Measurements from ENCODE around the gene TEX50.
"Not testable (repeated sequence)": the region's sequence is repeated elsewhere in the genome, so short reads cannot be mapped to it uniquely, and the experiment has no call there.

TEX50 gene

DNA sequence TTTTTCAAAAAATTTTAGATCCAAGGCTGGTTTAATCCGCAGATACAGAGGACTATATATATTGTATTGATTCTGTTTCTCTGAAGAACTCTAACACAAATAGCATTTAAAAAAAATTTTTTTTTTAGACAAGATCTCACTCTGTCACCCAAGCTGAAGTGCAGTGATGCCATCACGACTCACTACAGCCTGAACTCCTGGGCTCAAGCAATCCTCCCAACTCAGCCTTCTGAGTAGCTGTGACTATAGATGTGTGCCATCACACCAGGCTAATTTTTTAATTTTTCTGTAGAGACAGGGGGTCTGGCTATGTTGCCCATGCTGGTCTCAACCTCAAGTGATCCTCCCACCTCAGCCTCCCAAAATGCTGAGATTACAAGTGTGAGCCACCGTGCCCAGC is 31.5 kb downstream of the TEX50 start:
- DNase-seq: no peak

DNA sequence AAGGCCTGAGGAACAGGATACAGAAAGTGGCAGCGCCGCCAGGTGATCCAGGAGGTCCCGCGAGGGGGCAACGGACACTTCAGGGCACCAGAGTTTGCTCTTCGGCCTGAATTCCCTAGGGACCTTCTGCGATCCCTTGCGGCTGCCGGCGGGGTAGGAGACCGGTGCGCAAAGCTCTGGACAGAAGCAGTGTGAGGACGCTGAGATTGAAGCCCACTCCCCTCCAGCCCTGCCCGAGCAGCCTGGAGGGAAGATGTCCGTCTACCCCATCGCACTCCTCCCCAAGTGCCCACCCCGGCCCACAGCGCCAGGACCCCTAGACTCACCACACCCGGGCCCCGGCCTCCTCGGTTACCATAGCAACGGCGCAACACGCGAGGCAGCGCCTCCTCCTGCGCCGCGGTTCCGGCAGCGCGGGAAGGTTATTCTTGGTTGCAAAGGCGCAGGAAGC is 34.4 kb downstream of the TEX50 start, which contains the start of gene ANKRD45:
Gene ANKRD45 (minus strand): TSS at position 361 of the 451 bp plus-strand sequence. CDS start 10,433 bp downstream, outside the sequence.
- peak in 1 of 3 donors; percentile 14 for DNase-seq

DNA sequence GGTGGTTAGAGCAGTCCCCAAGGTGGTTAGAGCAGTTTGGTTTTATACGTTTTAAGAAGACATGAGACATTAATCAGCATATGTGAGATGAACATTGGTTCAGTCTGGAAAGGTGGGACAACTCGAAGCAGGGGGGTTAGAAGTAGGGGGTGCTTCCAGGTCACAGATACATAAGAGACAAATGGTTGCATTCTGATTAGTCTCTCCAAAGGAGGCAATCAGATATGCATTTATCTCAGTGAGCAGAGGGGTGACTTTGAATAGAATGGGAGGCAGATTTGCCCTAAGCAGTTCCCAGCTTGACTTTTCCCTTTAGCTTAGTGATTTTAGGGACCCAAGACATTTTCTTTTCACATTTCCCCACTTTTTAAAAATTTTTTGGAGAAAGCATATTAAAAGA is 39.4 kb downstream of the TEX50 start:
- not testable (repeated sequence) for DNase-seq

DNA sequence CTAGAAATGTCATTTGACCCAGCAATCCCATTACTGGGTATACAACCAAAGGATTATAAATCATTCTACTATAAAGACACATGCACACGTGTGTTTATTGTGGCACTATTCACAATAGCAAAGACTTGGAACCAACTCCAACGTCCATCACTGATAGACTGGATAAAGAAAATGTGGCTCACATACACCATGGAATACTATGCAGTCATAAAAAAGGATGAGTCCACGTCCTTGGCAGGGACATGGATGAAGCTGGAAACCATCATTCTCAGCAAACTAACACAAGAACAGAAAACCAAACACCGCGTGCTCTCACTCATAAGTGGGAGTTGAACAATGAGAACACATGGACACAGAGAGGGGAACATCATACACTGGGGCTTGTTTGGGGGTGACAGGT is 45.0 kb downstream of the TEX50 start:
- not testable (repeated sequence) for DNase-seq

DNA sequence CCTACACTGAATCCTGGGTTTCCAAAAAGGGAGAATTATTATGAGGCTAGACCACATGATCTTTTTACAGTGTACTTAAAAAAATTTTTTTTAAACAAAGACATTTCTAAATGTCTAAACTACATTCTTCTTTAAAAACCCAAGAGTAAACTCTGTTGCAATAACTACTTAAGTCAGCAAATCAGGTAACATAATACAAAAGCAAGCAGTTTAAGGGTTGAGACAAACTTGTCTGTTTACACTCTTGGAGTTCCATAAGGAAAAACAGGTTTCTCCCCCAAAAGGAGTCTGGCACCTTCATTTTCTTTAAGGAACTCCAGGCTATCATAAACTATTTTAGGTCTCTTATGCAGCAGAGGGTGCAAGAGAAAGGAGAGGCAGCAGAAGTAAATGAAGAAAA is 47.0 kb downstream of the TEX50 start:
- no peak for DNase-seq

DNA sequence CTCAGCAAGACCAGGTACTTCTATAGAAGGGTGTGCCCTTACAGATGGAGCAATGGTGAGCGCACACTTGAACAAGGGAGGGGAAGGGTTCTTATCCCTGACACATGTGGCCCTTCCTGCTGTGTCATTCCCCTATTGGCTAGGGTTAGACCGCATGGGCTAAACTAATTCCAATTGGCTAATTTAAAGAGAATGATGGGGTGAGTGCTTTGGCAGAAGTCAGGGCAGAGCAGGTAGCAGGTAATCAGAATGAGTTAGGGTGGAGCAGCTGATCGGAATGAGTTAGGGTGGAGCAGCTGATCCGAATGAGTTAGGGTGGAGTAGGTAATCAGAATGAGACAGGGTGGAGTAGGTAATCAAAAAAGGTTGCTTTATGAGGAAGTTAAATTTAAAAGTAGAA is 48.7 kb downstream of the TEX50 start:
- not testable (repeated sequence) for DNase-seq

DNA sequence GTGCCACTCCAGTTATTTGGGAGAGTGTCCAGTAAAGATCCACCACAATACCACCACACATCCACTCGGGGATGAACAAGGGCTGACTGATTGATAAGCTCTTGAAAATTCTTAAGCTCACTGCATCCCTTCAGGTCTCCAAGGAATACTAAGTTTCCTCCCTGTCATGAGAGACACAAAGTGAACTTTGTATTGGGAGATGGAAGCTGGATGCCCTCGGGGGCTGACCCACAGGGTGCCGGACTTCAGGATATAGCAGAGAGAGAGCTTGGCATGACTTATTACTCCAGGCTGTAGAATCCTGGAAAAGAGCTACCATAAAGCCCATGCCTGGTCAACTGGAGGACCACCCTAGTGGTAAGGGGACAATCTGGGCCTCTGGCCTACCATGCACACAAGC is 50.0 kb downstream of the TEX50 start:
- not testable (repeated sequence) for DNase-seq
